ENCODE measurements around the gene KDM4C. TPM values are rescaled to one million over a fixed set of nuclear protein-coding genes. Genes with fewer than 3 reads are reported as not detected.

The KDM4C gene
- total RNA-seq, 1 experiment from 2014 or later, result 16.8 TPM

- ChIA-PET CTCF (no interaction called here), POLR2A (no interaction called here), RAD21 (ENCODE audit: low non-redundant PET in 1 of 2, low total read pairs in 2 of 2, uncharacterized antibody in 2 of 2, unreplicated experiment in 2 of 2) (no interaction called here)
- H3K27ac ChIP-seq (ENCODE audit: low read depth, low read length), result no peak overlapping the region
- BruUV-seq (replicated peaks), result no TSS peak
- no peaks in the 10 kb centered on the region for H3K9me3 ChIP-seq (ENCODE audit: control insufficient read depth in 1 of 2, insufficient read depth in 1 of 2, low read depth in 1 of 2, low read length in 2 of 2)
- no peaks in the 10 kb centered on the region for H3K9me2 ChIP-seq (ENCODE audit: insufficient read depth)
- H3K4me2 ChIP-seq (ENCODE audit: low read length), result no peak overlapping the region
- DNase-seq (ENCODE audit: low read depth, low spot score) (no peak), ATAC-seq (no peak)
- TF ChIP-seq, protein P1, sequence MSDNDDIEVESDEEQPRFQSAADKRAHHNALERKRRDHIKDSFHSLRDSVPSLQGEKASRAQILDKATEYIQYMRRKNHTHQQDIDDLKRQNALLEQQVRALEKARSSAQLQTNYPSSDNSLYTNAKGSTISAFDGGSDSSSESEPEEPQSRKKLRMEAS (IDR thresholded peaks at IDR 0.05), result no peak
- no peak for TF ChIP-seq POLR2A (IDR thresholded peaks at IDR 0.05; ENCODE audit: borderline replicate concordance, extremely low read depth, insufficient read depth, insufficient read length)
- H3K79me2 ChIP-seq (ENCODE audit: insufficient read depth, low read length), result peaks cover 35% of the 10 kb centered on the region
- H3K27me3 ChIP-seq (ENCODE audit: insufficient read depth, low read length), result no peaks in the 10 kb centered on the region
- no peak overlapping the region for H3K4me3 ChIP-seq (replicated peaks in 1 of 2; ENCODE audit: low read depth in 1 of 2, low read length in 2 of 2)
- H4K20me1 ChIP-seq (ENCODE audit: insufficient read depth), result no peaks in the 10 kb centered on the region
- H3K4me1 ChIP-seq (ENCODE audit: control insufficient read depth in 1 of 2, insufficient read depth in 2 of 2, low read length in 2 of 2), result no peaks in the 10 kb centered on the region
- intact Hi-C loops (cut with micrococcal nuclease), result no loop called here
- no peak overlapping the region for H3K9ac ChIP-seq (ENCODE audit: low read length)
- no peak overlapping the region for H2AFZ ChIP-seq (ENCODE audit: low read depth, low read length, poor library complexity, severe bottlenecking)
- H3K36me3 ChIP-seq (ENCODE audit: control insufficient read depth in 1 of 2, insufficient read depth in 2 of 2, low read length in 2 of 2), result no peaks in the 10 kb centered on the region
These were observed 13.9 kb downstream of the KDM4C start for GRCh38 chr9:6771722-6772121.

GRCh38 chr9:6777213-6777902 lies 19.6 kb downstream of the KDM4C start:
- no peak overlapping the region for H3K9ac ChIP-seq (ENCODE audit: low read length)
- no TSS peak for BruUV-seq (replicated peaks)

More at GRCh38 chr9:6777213-6777902, 19.6 kb downstream of the KDM4C start:
- TF ChIP-seq POLR2A (IDR thresholded peaks at IDR 0.05; ENCODE audit: borderline replicate concordance, extremely low read depth, insufficient read depth, insufficient read length) (no peak), SRF (IDR thresholded peaks at IDR 0.05; ENCODE audit: low read depth) (no peak)
- Histone ChIP-seq H3K27me3 (ENCODE audit: insufficient read depth, low read length) (no peaks in the 10 kb centered on the region), H3K36me3 (ENCODE audit: control insufficient read depth in 1 of 2, insufficient read depth in 2 of 2, low read length in 2 of 2) (no peaks in the 10 kb centered on the region), H3K4me1 (ENCODE audit: control insufficient read depth in 1 of 2, insufficient read depth in 2 of 2, low read length in 2 of 2) (peaks cover 0 to 9% of the 10 kb centered on the region in 2 experiments; a peak in 2 of 4 replicates), H3K79me2 (ENCODE audit: insufficient read depth, low read length) (peaks cover 28% of the 10 kb centered on the region), H3K27ac (ENCODE audit: low read depth, low read length) (no peak overlapping the region), H4K20me1 (ENCODE audit: insufficient read depth) (no peaks in the 10 kb centered on the region), H2AFZ (ENCODE audit: low read depth, low read length, poor library complexity, severe bottlenecking) (no peak overlapping the region), H3K9me2 (ENCODE audit: insufficient read depth) (no peaks in the 10 kb centered on the region), H3K4me3 (replicated peaks in 1 of 2; ENCODE audit: low read depth in 1 of 2, low read length in 2 of 2) (no peak overlapping the region), H3K9me3 (ENCODE audit: control insufficient read depth in 1 of 2, insufficient read depth in 1 of 2, low read depth in 1 of 2, low read length in 2 of 2) (no peaks in the 10 kb centered on the region), H3K4me2 (ENCODE audit: low read length) (no peak overlapping the region)
- ChIA-PET CTCF (no interaction called here), POLR2A (no interaction called here), RAD21 (ENCODE audit: low non-redundant PET in 1 of 2, low total read pairs in 2 of 2, uncharacterized antibody in 2 of 2, unreplicated experiment in 2 of 2) (no interaction called here)
- intact Hi-C loops (cut with micrococcal nuclease), result no loop called here
- ATAC-seq (no peak), DNase-seq (ENCODE audit: low read depth, low spot score) (no peak)
